HCT116 (cell line): ENCODE measurements around the gene TNFAIP3.

ENCODE experiments used
- CTCF ChIP-seq, 3 experiments: fragments of 200-600 bp in 1 of 3; sonication (generic) in 1 of 3; IDR thresholded peaks in 2 of 3; conservative IDR thresholded peaks in 1 of 3; 2 replicates each; pipeline ENCODE4 v1.5.1; 2012 to 2017; ENCODE audit warnings: low read depth in 2 of 3, low read length in 2 of 3, antibody characterized with exemption in 1 of 3, borderline replicate concordance in 1 of 3, control low read depth in 1 of 3, mild to moderate bottlenecking in 1 of 3, mixed read lengths in 1 of 3, mixed run types in 1 of 3, moderate library complexity in 1 of 3; ENCODE audit not compliant: insufficient read depth in 1 of 3
- EZH2 ChIP-seq: fragments of 200-600 bp; sonication (generic); IDR thresholded peaks from 2 replicates; pipeline ENCODE4 v1.6.1; 2017; ENCODE audit warnings: antibody characterized with exemption, mixed run types
- POLR2A ChIP-seq: IDR thresholded peaks from 2 replicates; pipeline ENCODE4 v1.7.0; 2011; ENCODE audit warnings: borderline replicate concordance; ENCODE audit not compliant: insufficient read depth, insufficient read length; ENCODE audit errors: extremely low read depth
- POLR2AphosphoS5 ChIP-seq: IDR thresholded peaks from 2 replicates; pipeline ENCODE4 v1.6.1; 2011; ENCODE audit warnings: mild to moderate bottlenecking, low read depth, low read length, moderate library complexity
- YY1 ChIP-seq: IDR thresholded peaks from 2 replicates; pipeline ENCODE4 v1.6.1; 2011; ENCODE audit warnings: low read length, low read depth, moderate library complexity, mild to moderate bottlenecking; ENCODE audit not compliant: insufficient replicate concordance; ENCODE audit errors: extremely low read depth

- no peak for TF ChIP-seq CTCF (IDR thresholded peaks at IDR 0.05 in 2 of 3, conservative IDR thresholded peaks at IDR 0.05 in 1 of 3; ENCODE audit: borderline replicate concordance in 1 of 3, insufficient read depth in 1 of 3, low read depth in 2 of 3, low read length in 2 of 3)
- TF ChIP-seq YY1: no peak
- TF ChIP-seq POLR2AphosphoS5: no peak
- TF ChIP-seq POLR2A: no peak
- no peak for TF ChIP-seq EZH2
Observed at GRCh38 chr6:137870744-137871247, 3.7 kb downstream of the TNFAIP3 start.
